Upper lobe of right lung (tissue), 1 donor: ENCODE data around the gene CLDN34. TPM values are rescaled to one million over a fixed set of nuclear protein-coding genes. Genes with fewer than 3 reads are reported as not detected.

Source experiments
- ATAC-seq: fragments of 200-7000 bp; cut with Tn5 transposase; one replicate; pipeline ENCODE4 v1.9.1; 2020; ENCODE audit warnings: mild to moderate bottlenecking, moderate library complexity
- DNase-seq: peaks from one replicate; pipeline ENCODE4 v3.0.0-alpha.2; 2020
- H3K27ac ChIP-seq: fragments of 200-600 bp; one replicate; pipeline ENCODE4 v1.8.0; 2022
- H3K27me3 ChIP-seq: fragments of 200-600 bp; one replicate; pipeline ENCODE4 v1.8.0; 2022; ENCODE audit warnings: mild to moderate bottlenecking
- H3K36me3 ChIP-seq: fragments of 200-600 bp; one replicate; pipeline ENCODE4 v1.8.0; 2022
- H3K4me1 ChIP-seq: fragments of 200-600 bp; one replicate; pipeline ENCODE4 v1.8.0; 2022
- H3K4me3 ChIP-seq: fragments of 200-600 bp; one replicate; pipeline ENCODE4 v1.8.0; 2022; ENCODE audit warnings: mild to moderate bottlenecking
- H3K9me3 ChIP-seq: fragments of 200-600 bp; one replicate; pipeline ENCODE4 v1.8.0; 2022
- CTCF ChIP-seq: fragments of 200-600 bp; IDR thresholded peaks from one replicate; pipeline ENCODE4 v1.8.0; 2022; ENCODE audit warnings: antibody characterized with exemption
- intact Hi-C: fragments of 100-400 bp; cut with DNase I; formaldehyde crosslinking; loops from one replicate; pipeline ENCODE4 v1.11.0; 2022
- total RNA-seq: library from RNA; stranded (reverse); fragmentation: NEBNext Ultra II Directional; extraction: Animal tissue kit (Norgen Biotek cat#: 25700); gene quantifications from one replicate; pipeline ENCODE4 v1.2.1, GENCODE V29; 2021
- donor health status: DM: no; HTN: yes; CAD: no; lungs with severe emphysema.

CLDN34 gene
- total RNA-seq, 1 donor from 2014 or later: 0.55 TPM

GRCh38 chrX:9955506-9955905, 11.7 kb upstream of the CLDN34 start:
- H3K27ac ChIP-seq: no peak overlapping the region
- no peaks in the 10 kb centered on the region for H3K27me3 ChIP-seq
- intact Hi-C loops: no loop called here
- no peaks in the 10 kb centered on the region for H3K9me3 ChIP-seq
- no peaks in the 10 kb centered on the region for H3K36me3 ChIP-seq
- DNase-seq (no peak), ATAC-seq (no peak)
- no peak for TF ChIP-seq CTCF
- H3K4me1 ChIP-seq: no peaks in the 10 kb centered on the region
- no peak overlapping the region for H3K4me3 ChIP-seq

GRCh38 chrX:9957743-9958142, 9.4 kb upstream of the CLDN34 start:
- intact Hi-C loops: no loop called here
- no peaks in the 10 kb centered on the region for H3K4me1 ChIP-seq
- H3K4me3 ChIP-seq: no peak overlapping the region
- H3K27me3 ChIP-seq: no peaks in the 10 kb centered on the region
- DNase-seq: no peak
- H3K27ac ChIP-seq: no peak overlapping the region
- no peak for ATAC-seq
- no peak for TF ChIP-seq CTCF
- H3K36me3 ChIP-seq: no peaks in the 10 kb centered on the region
- H3K9me3 ChIP-seq: no peaks in the 10 kb centered on the region

GRCh38 chrX:9958183-9958582, 9.0 kb upstream of the CLDN34 start:
- Histone ChIP-seq H3K27ac (no peak overlapping the region), H3K4me3 (no peak overlapping the region), H3K9me3 (no peaks in the 10 kb centered on the region), H3K27me3 (no peaks in the 10 kb centered on the region), H3K4me1 (no peaks in the 10 kb centered on the region), H3K36me3 (no peaks in the 10 kb centered on the region)
- TF ChIP-seq CTCF: no peak
- DNase-seq (no peak), ATAC-seq (no peak)
- intact Hi-C loops: no loop called here

GRCh38 chrX:9961750-9962149, 5.4 kb upstream of the CLDN34 start:
- no peak for TF ChIP-seq CTCF
- no peaks in the 10 kb centered on the region for H3K27me3 ChIP-seq
- no peak overlapping the region for H3K27ac ChIP-seq
- DNase-seq (no peak), ATAC-seq (no peak)
- no peaks in the 10 kb centered on the region for H3K4me1 ChIP-seq
- H3K36me3 ChIP-seq: no peaks in the 10 kb centered on the region
- no peak overlapping the region for H3K4me3 ChIP-seq
- intact Hi-C loops: no loop called here
- no peaks in the 10 kb centered on the region for H3K9me3 ChIP-seq

GRCh38 chrX:9977635-9978034, 10.5 kb downstream of the CLDN34 start:
- ATAC-seq: no peak
- Histone ChIP-seq H3K4me3 (no peak overlapping the region), H3K36me3 (no peaks in the 10 kb centered on the region)

More at GRCh38 chrX:9977635-9978034, 10.5 kb downstream of the CLDN34 start:
- DNase-seq: no peak
- Histone ChIP-seq H3K9me3 (no peaks in the 10 kb centered on the region), H3K4me1 (no peaks in the 10 kb centered on the region), H3K27ac (no peak overlapping the region), H3K27me3 (no peaks in the 10 kb centered on the region)
- intact Hi-C loops: no loop called here
- no peak for TF ChIP-seq CTCF
